ENCODE measurements around the gene EHBP1. TPM values are rescaled to one million over a fixed set of nuclear protein-coding genes. Genes with fewer than 3 reads are reported as not detected.

The EHBP1 gene
- total RNA-seq, 1 experiment from 2014 or later: 31.0 TPM

- DNase-seq (ENCODE audit: low spot score): peak; percentile 28
- in situ Hi-C loops (cut with HindIII; ENCODE audit: low sequenced_read_pairs): no loop called here
These were observed 317.9 kb downstream of the EHBP1 start for GRCh38 chr2:63023444-63023843.

GRCh38 chr2:63027220-63027619, 321.7 kb downstream of the EHBP1 start:
- no peak for DNase-seq (ENCODE audit: low spot score)
- in situ Hi-C loops (cut with HindIII; ENCODE audit: low sequenced_read_pairs): no loop called here

DNA sequence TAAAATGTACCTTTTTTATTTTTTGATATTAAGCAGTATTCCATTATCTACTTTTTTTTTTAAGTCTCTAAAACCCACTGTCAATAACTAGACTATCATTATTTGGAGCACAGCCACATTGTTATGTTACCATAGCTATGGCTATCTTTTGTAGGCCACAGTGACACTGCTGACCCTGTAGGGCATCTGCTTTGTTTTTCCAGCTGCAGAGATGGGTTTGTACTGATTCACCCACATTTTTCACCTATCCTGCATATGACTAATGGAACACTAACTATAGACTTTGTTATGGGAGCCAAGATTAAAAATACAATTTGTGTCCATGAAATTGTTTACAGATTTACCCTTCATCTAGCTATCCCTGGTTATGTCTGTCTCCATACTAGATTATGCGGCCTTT, 323.5 kb downstream of the EHBP1 start:
- in situ Hi-C loops (cut with HindIII; ENCODE audit: low sequenced_read_pairs): no loop called here
- no peak for DNase-seq (ENCODE audit: low spot score)

DNA sequence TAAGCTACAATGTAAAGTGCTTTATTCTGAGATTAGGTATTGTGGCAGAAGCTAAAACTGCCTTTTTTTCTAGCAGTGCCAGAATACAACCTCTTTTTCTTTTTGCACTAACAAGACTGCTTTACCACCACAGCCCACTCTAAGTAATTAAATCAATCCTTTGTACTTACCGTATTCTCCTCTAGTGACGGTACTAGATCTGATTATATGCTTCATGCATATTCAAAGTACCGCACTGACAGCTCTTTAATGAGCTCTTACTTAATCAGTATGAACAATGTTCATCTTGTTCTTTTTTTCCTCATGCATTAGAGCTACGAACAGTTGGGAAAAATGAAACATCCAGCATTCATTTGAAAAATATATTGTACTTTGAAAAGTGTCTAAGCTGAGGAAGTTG, 329.0 kb downstream of the EHBP1 start:
- in situ Hi-C loops (cut with HindIII; ENCODE audit: low sequenced_read_pairs): no loop called here
- DNase-seq (ENCODE audit: low spot score): no peak

DNA sequence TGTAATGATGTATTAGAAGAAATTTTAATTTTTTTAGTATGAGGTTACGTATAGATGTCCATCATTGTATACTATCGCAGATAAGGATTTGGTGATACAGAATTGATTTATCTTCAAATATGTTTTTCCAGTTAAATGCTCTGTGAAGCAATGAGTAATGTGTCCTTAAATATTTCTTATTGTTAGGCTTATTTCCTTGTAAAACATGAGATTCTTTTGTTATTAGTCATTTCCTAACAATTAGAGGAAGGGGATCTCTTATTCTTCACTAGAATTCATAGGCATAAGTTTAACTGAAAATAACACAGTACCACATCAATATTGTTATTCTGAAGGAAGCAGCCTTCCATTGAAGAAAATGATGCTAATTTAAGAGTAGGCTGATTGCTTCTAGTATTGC, 329.7 kb downstream of the EHBP1 start:
- in situ Hi-C loops (cut with HindIII; ENCODE audit: low sequenced_read_pairs): no loop called here
- DNase-seq (ENCODE audit: low spot score): no peak

GRCh38 chr2:63035660-63036059, 330.1 kb downstream of the EHBP1 start:
- in situ Hi-C loops (cut with HindIII; ENCODE audit: low sequenced_read_pairs): no loop called here
- DNase-seq (ENCODE audit: low spot score): no peak

DNA sequence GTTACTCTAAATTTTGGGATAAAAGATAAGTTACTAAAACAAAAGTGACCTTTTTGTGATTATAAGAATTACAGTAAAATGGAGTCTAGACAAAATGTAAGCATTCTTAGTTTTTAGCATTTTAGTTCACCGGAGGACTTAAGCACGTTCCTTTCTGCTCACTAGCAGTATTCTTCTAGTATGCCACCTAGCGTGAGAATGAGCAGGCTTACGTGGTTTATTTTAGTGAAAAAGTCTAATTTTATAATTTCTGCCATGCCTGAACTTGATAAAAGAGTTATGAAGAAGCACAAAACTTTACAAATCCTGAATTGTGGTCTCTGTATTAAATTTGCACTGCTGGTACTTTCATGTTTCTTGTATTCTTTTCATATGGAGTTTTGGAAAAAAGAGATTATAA, 332.5 kb downstream of the EHBP1 start:
- in situ Hi-C loops (cut with HindIII; ENCODE audit: low sequenced_read_pairs): no loop called here

DNA sequence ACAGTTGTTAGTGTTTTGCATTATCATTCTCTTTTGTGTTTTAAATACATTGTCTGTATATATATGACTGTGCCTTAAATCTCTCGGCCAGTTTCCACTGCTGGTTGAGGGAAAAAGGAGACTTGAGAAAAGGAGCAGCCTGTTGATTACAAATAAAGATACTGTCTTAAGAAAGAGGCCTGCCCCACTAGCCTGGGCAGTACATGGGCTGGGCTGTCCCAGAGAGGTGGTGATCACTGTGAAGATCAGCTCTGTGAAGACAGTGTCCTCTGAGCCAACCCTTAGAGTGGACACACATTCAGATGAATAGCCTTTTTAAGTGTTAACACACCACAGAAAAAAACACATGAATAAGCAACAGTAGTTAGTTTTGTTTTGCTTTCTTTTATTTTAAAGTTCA, 335.1 kb downstream of the EHBP1 start:
- DNase-seq (ENCODE audit: low spot score): no peak
- in situ Hi-C loops (cut with HindIII; ENCODE audit: low sequenced_read_pairs): no loop called here

More for the DNA sequence above, 332.5 kb downstream of the EHBP1 start:
- DNase-seq (ENCODE audit: low spot score): no peak

DNA sequence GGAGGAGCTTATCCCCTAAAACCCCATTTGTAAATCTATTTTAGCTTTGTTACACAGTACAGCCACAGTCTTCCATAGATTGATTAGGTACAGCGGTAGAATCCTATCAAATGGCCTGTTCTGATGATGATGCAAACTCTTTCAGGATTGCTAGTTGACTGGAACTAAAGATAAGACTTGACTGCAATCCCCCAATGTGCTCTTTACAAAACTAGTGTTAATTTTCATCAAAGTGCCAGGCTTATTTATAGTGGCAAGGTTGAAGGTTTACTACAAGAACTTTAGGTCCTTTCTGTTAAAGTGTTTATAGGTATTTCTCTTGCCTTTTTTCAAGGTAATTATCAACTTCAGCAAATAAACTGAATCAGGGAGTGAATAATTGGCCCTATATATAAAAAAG, 336.1 kb downstream of the EHBP1 start:
- no peak for DNase-seq (ENCODE audit: low spot score)
- in situ Hi-C loops (cut with HindIII; ENCODE audit: low sequenced_read_pairs): no loop called here

DNA sequence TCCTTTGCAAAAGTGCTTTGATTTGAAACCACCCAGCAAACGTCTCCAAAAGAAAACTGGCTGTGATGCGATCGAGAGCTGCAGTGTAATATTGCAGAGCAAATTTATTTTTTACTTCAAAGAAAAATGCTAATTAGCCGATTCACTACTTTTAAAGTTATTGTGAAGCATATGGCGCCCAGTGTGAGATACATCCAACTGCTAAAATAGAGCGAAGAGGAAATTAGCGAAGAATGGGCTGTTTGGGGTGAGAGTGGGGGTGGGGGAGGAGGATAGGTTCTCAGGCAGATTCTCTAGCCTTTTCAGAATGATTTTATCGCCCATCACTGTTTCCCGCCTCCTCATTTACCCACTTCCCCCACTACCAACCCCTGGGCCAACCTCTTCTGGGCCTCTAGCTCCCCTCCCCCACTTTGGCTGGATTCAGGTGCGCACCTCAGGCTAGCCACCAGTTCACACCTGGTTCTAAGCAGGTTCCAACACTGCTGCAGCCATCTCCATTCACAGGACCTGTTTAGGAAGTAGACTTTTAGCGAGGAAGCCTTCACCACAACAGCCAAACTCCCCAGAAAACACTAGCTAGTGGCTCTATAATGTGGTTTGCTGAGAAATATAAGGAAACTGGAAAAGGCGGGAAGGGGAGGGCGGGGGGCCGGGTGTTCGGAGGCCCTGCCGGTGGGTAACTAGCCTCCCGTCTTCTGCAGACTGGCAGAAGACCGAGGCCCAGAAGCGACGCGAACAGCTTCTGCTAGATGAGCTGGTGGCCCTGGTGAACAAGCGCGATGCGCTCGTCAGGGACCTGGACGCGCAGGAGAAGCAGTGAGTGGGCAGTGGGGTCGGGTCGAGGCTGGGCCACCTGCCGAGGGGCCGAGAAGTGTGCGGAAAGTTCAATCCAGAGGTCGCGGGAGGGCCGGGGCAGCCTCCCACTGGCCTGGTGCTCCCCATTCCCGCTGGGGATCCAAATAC, 339.1 kb downstream of the EHBP1 start:
- no peak for DNase-seq (ENCODE audit: low spot score)
- in situ Hi-C loops (cut with HindIII; ENCODE audit: low sequenced_read_pairs): no loop called here

DNA sequence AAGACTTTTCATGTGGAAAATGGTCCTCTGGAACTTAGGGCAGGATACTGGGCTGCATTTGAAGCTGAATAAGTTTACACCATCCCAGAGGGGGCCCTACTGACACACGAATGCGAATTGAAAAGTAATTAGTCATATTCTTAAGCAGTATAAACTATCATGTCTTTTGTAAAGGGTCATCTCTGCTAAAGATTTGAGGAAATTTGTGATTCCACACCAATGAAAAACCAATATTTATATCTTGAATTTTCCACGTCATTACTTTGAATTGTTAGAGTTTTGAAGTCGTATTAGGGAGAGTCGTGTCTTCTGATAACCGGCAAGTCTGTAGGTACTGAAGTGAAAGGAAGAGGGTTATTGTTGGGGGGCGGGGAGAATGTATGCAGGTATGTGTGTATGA, 341.0 kb downstream of the EHBP1 start:
- in situ Hi-C loops (cut with HindIII; ENCODE audit: low sequenced_read_pairs): no loop called here
- no peak for DNase-seq (ENCODE audit: low spot score)

- DNase-seq (ENCODE audit: low spot score): no peak
- in situ Hi-C loops (cut with HindIII; ENCODE audit: low sequenced_read_pairs): no loop called here
These were observed 341.4 kb downstream of the EHBP1 start for GRCh38 chr2:63046961-63047320.

DNA sequence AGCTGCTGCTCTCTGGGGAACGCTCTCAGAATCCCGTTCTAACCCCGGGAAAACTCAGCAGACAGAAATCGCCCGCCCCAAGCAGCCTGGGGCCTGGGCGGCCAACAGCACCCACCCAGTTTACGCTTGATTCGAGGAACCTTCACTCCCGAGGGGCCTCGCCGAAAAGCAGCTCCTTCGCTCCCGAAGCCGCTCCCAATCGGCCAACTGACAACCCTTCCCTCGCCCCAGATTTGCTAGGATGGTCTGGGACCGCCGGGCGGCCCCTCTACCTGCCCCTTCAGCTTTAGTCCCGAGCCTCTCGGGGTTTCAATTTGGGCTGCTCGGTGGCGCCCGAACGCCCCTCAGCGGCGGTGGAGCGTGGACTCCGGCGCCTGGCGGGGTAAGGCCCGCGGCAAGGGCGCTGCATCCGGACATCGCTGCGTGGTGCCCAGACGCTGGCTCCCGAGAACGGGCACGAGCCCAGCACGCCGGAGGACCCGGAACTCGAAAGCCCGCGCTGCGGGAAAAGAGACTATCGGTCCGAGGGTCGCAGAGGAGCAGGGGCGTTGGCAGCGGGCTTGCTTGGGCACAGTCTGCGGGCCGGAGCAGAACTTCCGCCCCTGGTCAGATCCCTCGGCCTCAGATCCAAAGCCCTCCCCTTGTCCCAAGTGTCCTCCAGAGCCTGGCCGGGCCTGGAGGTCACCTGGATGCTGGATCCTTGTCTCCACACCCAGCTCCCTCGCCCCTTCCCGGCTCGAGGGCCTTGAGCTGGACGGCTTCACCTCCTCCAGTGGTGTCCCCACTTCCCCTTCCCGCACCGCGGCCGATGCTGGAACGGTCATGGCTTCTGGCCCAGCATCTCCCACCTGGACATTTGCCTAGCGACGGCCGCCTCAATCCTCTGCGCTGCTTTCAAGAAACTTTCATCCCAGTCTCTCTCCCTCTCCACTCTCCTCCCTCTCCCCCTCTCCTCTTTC, 342.1 kb downstream of the EHBP1 start:
- no peak for DNase-seq (ENCODE audit: low spot score)
- in situ Hi-C loops (cut with HindIII; ENCODE audit: low sequenced_read_pairs): no loop called here

DNA sequence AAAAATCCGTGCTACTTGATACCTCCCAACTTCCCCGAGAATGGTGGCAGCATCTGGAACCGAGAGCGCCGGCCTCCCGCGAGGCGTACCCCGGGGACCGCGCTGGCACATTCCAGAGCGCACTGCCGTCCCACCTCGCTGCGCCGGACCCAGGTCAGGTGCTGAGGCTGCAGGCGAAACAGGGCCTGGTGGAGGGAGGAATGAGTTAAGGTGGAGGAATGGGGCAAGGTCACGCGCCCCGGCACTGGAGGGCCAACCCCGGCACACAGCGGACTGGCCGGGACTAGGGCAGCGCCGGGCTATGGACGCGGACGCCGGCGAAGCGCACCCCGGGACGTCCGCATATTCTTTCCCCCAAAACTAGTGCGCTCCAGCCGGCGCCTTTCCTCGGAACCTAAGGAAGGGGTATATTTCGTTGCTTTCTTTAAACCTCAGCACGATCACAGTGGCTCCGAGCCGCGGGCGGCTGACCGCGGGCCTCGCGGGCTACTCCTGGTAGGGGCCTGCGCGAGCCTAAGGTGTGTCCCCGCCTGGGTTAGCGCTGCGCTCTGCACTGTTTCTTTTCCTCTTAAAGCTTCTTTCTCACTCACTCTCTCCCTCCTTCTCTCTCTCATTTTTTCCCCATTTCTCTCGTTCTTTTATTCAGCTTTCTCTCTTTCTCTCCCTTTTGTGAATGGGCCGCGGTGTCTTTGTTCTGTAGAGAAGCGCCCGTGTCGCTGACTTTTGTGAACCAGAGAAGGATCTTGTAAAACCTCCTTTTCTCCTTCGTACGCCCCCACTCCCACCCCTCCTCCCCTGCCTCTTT, 343.1 kb downstream of the EHBP1 start:
- no peak for DNase-seq (ENCODE audit: low spot score)
- in situ Hi-C loops (cut with HindIII; ENCODE audit: low sequenced_read_pairs): no loop called here

DNA sequence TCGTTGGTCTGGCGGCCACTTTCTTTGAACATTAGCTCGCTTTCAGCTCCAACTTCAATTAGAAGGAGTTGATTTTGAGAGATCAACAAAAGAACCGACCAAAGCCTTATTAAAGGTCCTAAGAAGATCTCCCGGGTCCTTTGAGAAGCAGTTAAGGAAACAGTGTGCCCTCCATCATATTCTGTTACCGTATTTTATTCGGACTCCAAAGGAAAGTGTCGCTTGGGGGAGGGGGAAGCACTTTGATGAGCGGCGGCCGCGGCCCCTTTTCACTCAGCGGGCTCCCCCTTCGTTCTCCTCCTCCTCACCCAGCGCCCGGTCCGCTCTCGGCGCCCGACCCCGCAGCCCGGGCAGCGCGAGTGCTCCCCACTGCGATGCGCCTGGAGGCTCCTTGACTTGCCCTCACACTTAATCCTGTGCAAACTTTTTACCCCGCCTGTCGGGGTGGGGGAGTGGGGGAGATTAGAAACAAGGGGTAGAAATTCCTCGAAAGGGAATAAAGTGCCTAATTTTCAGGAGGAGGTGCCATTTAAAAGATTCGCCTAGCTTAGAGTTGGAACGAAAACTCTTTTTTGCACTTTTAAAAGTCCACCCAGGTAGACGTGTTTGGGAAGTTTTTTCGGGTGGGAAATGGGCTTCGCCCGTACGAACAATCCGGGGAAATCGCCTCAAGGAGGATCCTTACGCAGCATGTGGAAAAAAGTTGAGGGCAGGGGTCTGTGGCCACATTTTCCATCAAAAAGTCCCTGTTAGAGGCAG, 343.9 kb downstream of the EHBP1 start:
- DNase-seq (ENCODE audit: low spot score): no peak
- in situ Hi-C loops (cut with HindIII; ENCODE audit: low sequenced_read_pairs): no loop called here

GRCh38 chr2:63049970-63050333, 344.4 kb downstream of the EHBP1 start:
- no peak for DNase-seq (ENCODE audit: low spot score)
- in situ Hi-C loops (cut with HindIII; ENCODE audit: low sequenced_read_pairs): no loop called here

GRCh38 chr2:63050334-63051041, 345.0 kb downstream of the EHBP1 start, which contains the start of gene OTX1:
Gene OTX1, plus strand, starts transcription at chr2:63050830. Its CDS starts 2,161 bp downstream, at chr2:63052991.
- peak; percentile 45 for DNase-seq (ENCODE audit: low spot score)
- in situ Hi-C loops (cut with HindIII; ENCODE audit: low sequenced_read_pairs): no loop called here
